ENCODE measurements around the gene TTK.
"Not testable (repeated sequence)": the region's sequence is repeated elsewhere in the genome, so short reads cannot be mapped to it uniquely, and the experiment has no call there.

Gene TTK

DNA sequence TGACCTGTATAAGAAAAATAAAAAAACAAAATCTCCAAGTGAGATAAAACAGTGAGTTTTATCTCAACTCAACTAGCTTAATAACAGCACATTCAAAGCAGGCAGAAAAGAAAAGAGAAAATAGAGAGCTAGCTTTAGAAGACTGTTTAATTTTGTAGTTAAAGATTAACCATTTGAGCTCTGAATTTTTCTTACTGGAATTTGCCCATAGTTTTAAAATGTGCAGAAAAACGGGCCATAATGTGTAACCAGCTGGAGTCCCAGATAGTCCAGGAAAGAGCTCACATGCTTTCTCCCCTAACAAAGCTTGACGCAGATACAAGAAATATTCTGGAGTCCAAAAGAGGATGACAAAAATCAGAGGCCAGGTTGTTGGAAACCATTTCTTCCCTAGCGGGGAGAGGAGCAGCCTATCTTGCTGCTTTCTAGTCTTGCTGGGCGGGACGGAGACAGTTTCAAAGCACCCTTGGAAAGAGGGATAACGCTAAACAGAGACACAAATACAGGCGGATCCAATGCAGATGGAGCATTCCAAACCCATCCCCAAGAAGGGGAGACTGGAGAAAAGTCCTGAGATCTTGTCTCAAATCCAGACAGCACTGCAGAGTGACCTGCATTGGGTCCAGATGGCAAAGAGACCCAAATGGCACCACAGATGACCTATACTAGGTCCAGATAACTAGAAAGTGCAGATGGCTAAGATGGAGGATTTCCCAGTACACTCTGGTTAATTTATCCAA lies 16.1 kb downstream of the TTK start:
- no peak overlapping the region for H3K9ac ChIP-seq (ENCODE audit: low read length in 5 of 5)
- H3K36me3 ChIP-seq (ENCODE audit: control insufficient read depth in 5 of 5, insufficient read depth in 5 of 5, low read length in 5 of 5): no peaks in the 10 kb centered on the region
- no peaks in the 10 kb centered on the region for H3K9me3 ChIP-seq (ENCODE audit: control insufficient read depth in 5 of 5, low read length in 5 of 5)
- H3K27ac ChIP-seq (ENCODE audit: low read depth, low read length): no peak overlapping the region
- no peak overlapping the region for H3K4me3 ChIP-seq (ENCODE audit: low read depth in 1 of 5, low read length in 5 of 5)
- H3K27me3 ChIP-seq (ENCODE audit: control insufficient read depth in 5 of 5, insufficient read depth in 4 of 5, low read length in 5 of 5): no peaks in the 10 kb centered on the region
- no peaks in the 10 kb centered on the region for H3K4me1 ChIP-seq (ENCODE audit: control insufficient read depth in 5 of 5, insufficient read depth in 5 of 5, low read length in 5 of 5)

DNA sequence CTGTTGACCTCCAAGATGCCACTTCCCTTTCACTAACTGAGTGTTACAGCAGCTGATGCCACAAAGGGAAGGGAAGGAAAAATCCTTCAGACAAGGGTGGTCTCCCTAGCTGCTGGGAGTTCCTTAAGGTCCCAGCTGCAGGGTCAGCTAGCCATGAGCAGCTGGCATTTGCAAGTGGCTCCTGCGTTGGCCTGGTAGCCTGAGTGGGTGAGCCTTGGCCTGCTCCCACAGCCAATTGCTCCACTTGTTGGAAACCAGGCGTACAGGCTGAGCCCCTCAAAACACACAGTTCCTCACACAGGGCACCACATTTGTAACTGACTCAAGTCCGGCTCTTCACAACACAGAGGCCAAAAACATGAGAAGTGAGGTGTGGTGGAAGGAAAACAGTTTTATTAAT lies 16.7 kb downstream of the TTK start:
- H3K27ac ChIP-seq (ENCODE audit: low read depth, low read length): no peak overlapping the region
- no peaks in the 10 kb centered on the region for H3K27me3 ChIP-seq (ENCODE audit: control insufficient read depth in 5 of 5, insufficient read depth in 4 of 5, low read length in 5 of 5)
- no peaks in the 10 kb centered on the region for H3K9me3 ChIP-seq (ENCODE audit: control insufficient read depth in 5 of 5, low read length in 5 of 5)
- H3K36me3 ChIP-seq (ENCODE audit: control insufficient read depth in 5 of 5, insufficient read depth in 5 of 5, low read length in 5 of 5): no peaks in the 10 kb centered on the region
- H3K4me1 ChIP-seq (ENCODE audit: control insufficient read depth in 5 of 5, insufficient read depth in 5 of 5, low read length in 5 of 5): no peaks in the 10 kb centered on the region
- no peak overlapping the region for H3K9ac ChIP-seq (ENCODE audit: low read length in 5 of 5)
- H3K4me3 ChIP-seq (ENCODE audit: low read depth in 1 of 5, low read length in 5 of 5): no peak overlapping the region

DNA sequence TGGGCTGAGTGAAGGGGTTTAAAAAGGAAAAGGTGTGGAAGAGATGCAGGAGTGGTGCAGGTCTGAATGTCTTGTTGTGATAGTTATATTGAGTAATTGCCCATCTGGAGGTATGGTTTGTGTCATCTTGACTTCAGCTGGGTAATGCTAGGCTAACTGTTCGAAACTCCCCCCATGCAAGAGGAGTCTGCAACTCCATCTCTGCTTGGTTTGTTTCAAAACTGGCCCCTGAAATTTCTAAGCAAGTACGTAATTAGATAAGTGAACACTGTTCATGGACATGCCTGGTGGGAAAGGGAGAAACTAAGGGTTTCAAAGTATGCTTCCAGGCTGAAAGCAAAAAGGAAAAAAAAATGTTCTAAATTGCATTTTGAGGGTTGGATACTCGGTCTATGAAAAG lies 17.1 kb downstream of the TTK start:
- H3K4me3 ChIP-seq (ENCODE audit: low read depth in 1 of 5, low read length in 5 of 5): no peak overlapping the region
- no peaks in the 10 kb centered on the region for H3K9me3 ChIP-seq (ENCODE audit: control insufficient read depth in 5 of 5, low read length in 5 of 5)
- no peak overlapping the region for H3K27ac ChIP-seq (ENCODE audit: low read depth, low read length)
- no peaks in the 10 kb centered on the region for H3K27me3 ChIP-seq (ENCODE audit: control insufficient read depth in 5 of 5, insufficient read depth in 4 of 5, low read length in 5 of 5)
- no peaks in the 10 kb centered on the region for H3K4me1 ChIP-seq (ENCODE audit: control insufficient read depth in 5 of 5, insufficient read depth in 5 of 5, low read length in 5 of 5)
- no peak overlapping the region for H3K9ac ChIP-seq (ENCODE audit: low read length in 5 of 5)
- no peaks in the 10 kb centered on the region for H3K36me3 ChIP-seq (ENCODE audit: control insufficient read depth in 5 of 5, insufficient read depth in 5 of 5, low read length in 5 of 5)

DNA sequence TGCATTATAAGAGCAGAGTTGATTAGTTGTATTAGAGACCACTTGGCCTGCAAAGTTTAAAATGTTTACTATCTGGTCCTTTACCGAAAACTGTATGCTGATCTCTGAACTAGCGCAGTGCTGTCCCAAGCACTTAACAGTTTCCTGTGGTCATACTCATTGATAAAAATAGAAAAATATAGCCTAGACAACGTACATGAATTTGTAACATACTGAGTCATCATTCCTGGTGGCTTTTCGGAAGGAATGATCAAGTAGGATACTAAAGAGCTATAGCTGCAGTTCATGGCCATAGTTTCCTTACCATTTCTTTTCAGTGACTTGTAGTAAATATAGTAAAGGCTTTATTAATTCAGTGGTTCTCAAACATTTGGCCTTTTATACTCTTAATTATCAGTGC lies 18.4 kb downstream of the TTK start:
- Histone ChIP-seq H3K27ac (ENCODE audit: low read depth, low read length) (no peak overlapping the region), H3K9ac (ENCODE audit: low read length in 5 of 5) (no peak overlapping the region), H3K4me3 (ENCODE audit: low read depth in 1 of 5, low read length in 5 of 5) (no peak overlapping the region), H3K4me1 (ENCODE audit: control insufficient read depth in 5 of 5, insufficient read depth in 5 of 5, low read length in 5 of 5) (no peaks in the 10 kb centered on the region), H3K36me3 (ENCODE audit: control insufficient read depth in 5 of 5, insufficient read depth in 5 of 5, low read length in 5 of 5) (no peaks in the 10 kb centered on the region), H3K9me3 (ENCODE audit: control insufficient read depth in 5 of 5, low read length in 5 of 5) (no peaks in the 10 kb centered on the region), H3K27me3 (ENCODE audit: control insufficient read depth in 5 of 5, insufficient read depth in 4 of 5, low read length in 5 of 5) (no peaks in the 10 kb centered on the region)

DNA sequence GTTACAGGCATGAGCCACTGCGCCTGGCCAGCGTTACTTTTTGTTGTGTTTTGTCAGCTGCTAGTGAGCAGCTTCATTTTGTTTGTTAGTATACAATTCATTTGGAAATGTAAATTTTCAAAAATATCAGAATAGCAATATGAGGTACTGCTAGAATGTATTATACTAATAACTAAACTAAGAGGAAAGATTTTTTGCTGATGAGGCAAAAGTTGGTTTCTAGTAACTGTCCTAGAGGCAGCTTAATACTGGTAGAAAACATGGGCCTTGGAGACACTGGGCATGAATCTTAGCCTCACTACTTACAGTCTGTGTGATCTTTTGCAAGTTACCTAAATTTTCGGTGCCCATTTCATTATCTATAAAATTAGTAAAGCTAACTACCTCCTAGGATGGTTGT lies 24.1 kb downstream of the TTK start:
- H3K27me3 ChIP-seq (ENCODE audit: control insufficient read depth in 5 of 5, insufficient read depth in 4 of 5, low read length in 5 of 5): no peaks in the 10 kb centered on the region
- H3K4me3 ChIP-seq (ENCODE audit: low read depth in 1 of 5, low read length in 5 of 5): no peak overlapping the region
- H3K4me1 ChIP-seq (ENCODE audit: control insufficient read depth in 5 of 5, insufficient read depth in 5 of 5, low read length in 5 of 5): no peaks in the 10 kb centered on the region
- H3K9me3 ChIP-seq (ENCODE audit: control insufficient read depth in 5 of 5, low read length in 5 of 5): no peaks in the 10 kb centered on the region
- H3K27ac ChIP-seq (ENCODE audit: low read depth, low read length): no peak overlapping the region
- H3K36me3 ChIP-seq (ENCODE audit: control insufficient read depth in 5 of 5, insufficient read depth in 5 of 5, low read length in 5 of 5): no peaks in the 10 kb centered on the region
- no peak overlapping the region for H3K9ac ChIP-seq (ENCODE audit: low read length in 5 of 5)

DNA sequence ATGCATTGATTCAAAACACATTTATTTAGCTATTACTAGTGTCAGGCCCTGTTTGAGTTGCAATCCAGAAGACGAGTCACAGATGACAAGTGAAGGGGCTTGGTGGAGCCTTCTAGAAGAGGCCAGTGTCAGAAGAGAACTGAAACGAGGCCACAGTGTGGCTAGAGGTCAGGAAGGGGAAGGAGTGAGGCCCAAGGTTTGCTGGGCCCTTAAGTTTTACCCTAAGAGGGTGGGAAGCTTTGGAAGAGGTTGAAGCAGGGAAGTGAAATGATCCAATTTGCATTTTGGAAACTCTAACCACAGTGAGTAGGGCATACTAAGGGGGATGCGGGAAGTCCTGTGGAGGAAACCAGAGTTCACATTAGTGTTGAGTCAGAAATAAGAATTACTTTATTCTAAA lies 25.0 kb downstream of the TTK start:
- no peak overlapping the region for H3K9ac ChIP-seq (ENCODE audit: low read length in 5 of 5)
- H3K4me1 ChIP-seq (ENCODE audit: control insufficient read depth in 5 of 5, insufficient read depth in 5 of 5, low read length in 5 of 5): no peaks in the 10 kb centered on the region
- no peaks in the 10 kb centered on the region for H3K36me3 ChIP-seq (ENCODE audit: control insufficient read depth in 5 of 5, insufficient read depth in 5 of 5, low read length in 5 of 5)
- no peak overlapping the region for H3K27ac ChIP-seq (ENCODE audit: low read depth, low read length)
- no peak overlapping the region for H3K4me3 ChIP-seq (ENCODE audit: low read depth in 1 of 5, low read length in 5 of 5)
- H3K27me3 ChIP-seq (ENCODE audit: control insufficient read depth in 5 of 5, insufficient read depth in 4 of 5, low read length in 5 of 5): no peaks in the 10 kb centered on the region
- H3K9me3 ChIP-seq (ENCODE audit: control insufficient read depth in 5 of 5, low read length in 5 of 5): no peaks in the 10 kb centered on the region

DNA sequence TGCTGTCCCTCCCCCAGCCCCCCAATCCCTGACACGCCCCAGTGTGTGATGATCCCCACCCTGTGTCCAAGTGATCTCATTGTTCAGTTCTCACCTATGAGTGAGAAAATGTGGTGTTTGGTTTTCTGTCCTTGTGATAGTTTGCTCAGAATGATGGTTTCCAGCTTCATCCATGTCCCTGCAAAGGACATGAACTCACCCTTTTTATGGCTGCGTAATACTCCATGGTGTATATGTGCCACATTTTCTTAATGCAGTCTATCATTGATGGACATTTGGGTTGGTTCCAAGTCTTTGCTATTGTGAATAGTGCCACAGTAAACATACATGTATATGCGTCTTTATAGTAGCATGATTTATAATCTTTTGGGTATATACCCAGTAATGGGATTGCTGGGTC lies 43.8 kb downstream of the TTK start:
- not testable (repeated sequence) for H3K4me3 ChIP-seq (ENCODE audit: low read depth in 1 of 5, low read length in 5 of 5); H3K27ac ChIP-seq (ENCODE audit: low read depth, low read length); H3K9ac ChIP-seq (ENCODE audit: low read length in 5 of 5); H3K4me1 ChIP-seq (ENCODE audit: control insufficient read depth in 5 of 5, insufficient read depth in 5 of 5, low read length in 5 of 5); H3K36me3 ChIP-seq (ENCODE audit: control insufficient read depth in 5 of 5, insufficient read depth in 5 of 5, low read length in 5 of 5); H3K9me3 ChIP-seq (ENCODE audit: control insufficient read depth in 5 of 5, low read length in 5 of 5); H3K27me3 ChIP-seq (ENCODE audit: control insufficient read depth in 5 of 5, insufficient read depth in 4 of 5, low read length in 5 of 5)

DNA sequence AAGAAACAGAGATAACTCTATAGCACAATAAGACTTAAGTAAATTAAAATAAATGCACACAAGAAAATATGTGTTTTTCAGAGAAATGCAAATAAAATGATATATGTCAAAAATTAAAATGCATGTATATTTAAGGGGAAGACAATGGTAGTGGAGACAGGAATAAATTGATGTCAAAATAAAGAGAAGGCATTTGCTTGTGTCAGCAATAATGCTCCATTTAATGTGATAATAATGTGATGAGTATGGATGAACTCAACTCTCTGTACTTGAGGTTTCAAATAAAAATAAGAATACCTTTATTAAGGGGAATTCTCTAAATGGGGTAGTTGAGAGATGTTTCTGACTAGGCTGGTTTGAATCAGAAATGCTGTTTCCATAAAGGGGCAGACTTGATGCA lies 56.3 kb downstream of the TTK start:
- Histone ChIP-seq H3K4me3 (ENCODE audit: low read depth in 1 of 5, low read length in 5 of 5) (no peak overlapping the region), H3K4me1 (ENCODE audit: control insufficient read depth in 5 of 5, insufficient read depth in 5 of 5, low read length in 5 of 5) (no peaks in the 10 kb centered on the region), H3K27me3 (ENCODE audit: control insufficient read depth in 5 of 5, insufficient read depth in 4 of 5, low read length in 5 of 5) (no peaks in the 10 kb centered on the region), H3K9ac (ENCODE audit: low read length in 5 of 5) (no peak overlapping the region), H3K27ac (ENCODE audit: low read depth, low read length) (no peak overlapping the region), H3K9me3 (ENCODE audit: control insufficient read depth in 5 of 5, low read length in 5 of 5) (no peaks in the 10 kb centered on the region), H3K36me3 (ENCODE audit: control insufficient read depth in 5 of 5, insufficient read depth in 5 of 5, low read length in 5 of 5) (no peaks in the 10 kb centered on the region)

DNA sequence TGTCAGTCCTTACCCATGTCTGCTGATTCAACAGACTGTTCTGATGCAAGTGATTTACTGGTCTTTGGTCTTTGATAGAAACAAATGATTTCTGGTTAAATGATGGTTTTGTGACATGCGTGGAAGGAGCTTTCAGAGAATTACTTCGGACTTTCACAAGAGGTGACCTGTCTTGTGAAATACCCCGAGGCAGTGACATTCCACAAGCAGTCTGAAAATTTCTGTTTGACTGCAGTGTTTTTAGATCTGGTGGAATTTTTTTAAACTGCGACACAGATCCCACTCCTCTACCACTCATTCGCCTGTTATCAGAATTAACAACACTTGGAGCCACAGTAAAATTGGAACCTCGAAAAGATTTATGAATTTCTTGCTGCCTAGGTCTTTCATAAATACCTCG lies 63.7 kb downstream of the TTK start:
- H3K36me3 ChIP-seq (ENCODE audit: control insufficient read depth in 5 of 5, insufficient read depth in 5 of 5, low read length in 5 of 5); H3K9ac ChIP-seq (ENCODE audit: low read length in 5 of 5); H3K27me3 ChIP-seq (ENCODE audit: control insufficient read depth in 5 of 5, insufficient read depth in 4 of 5, low read length in 5 of 5); H3K4me3 ChIP-seq (ENCODE audit: low read depth in 1 of 5, low read length in 5 of 5); H3K4me1 ChIP-seq (ENCODE audit: control insufficient read depth in 5 of 5, insufficient read depth in 5 of 5, low read length in 5 of 5); H3K9me3 ChIP-seq (ENCODE audit: control insufficient read depth in 5 of 5, low read length in 5 of 5); H3K27ac ChIP-seq (ENCODE audit: low read depth, low read length): not testable (repeated sequence)

DNA sequence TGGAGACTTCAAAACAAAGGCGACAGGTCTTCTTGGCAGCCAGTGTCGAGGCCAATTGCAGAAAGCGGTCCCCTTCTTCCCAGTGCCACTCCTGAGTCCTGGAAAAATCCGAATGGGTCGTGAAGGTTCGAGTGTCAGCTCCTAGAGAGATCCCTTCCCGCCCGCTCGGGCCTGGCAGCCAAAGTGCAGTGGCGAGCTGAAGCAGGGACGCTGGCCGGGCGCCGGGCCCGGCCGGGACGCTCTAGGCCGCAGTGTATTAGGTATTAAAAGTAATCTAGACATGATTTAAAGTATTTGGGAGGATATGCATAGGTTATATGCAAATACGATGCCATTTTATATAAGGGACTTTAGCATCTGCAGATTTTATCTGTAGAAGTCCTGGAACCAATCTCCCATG lies 66.0 kb downstream of the TTK start:
- H3K9me3 ChIP-seq (ENCODE audit: control insufficient read depth in 5 of 5, low read length in 5 of 5): peaks cover 0 to 25% (median 5%) of the 10 kb centered on the region in 5 donors
- H3K36me3 ChIP-seq (ENCODE audit: control insufficient read depth in 5 of 5, insufficient read depth in 5 of 5, low read length in 5 of 5); H3K27ac ChIP-seq (ENCODE audit: low read depth, low read length); H3K27me3 ChIP-seq (ENCODE audit: control insufficient read depth in 5 of 5, insufficient read depth in 4 of 5, low read length in 5 of 5); H3K4me1 ChIP-seq (ENCODE audit: control insufficient read depth in 5 of 5, insufficient read depth in 5 of 5, low read length in 5 of 5); H3K9ac ChIP-seq (ENCODE audit: low read length in 5 of 5); H3K4me3 ChIP-seq (ENCODE audit: low read depth in 1 of 5, low read length in 5 of 5): not testable (repeated sequence)

DNA sequence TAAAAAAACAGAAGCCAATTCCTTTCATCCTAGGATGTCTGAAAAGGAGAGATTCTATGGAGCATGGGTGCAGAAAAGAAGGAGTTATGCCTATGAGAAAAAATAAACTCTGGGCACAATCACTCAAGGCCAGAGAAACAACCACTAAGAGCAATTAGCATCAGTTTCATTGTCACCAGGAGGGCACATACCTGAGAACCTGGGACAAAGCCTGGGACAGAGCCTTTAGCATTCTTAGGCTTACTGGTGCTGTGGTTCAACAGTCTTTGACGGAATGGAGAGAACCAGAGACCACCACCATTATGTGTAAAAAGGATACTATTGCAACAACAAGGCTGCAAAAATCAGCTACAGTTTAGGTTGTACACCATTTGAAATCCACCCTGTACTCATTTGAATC lies 72.6 kb downstream of the TTK start:
- Histone ChIP-seq H3K27ac (ENCODE audit: low read depth, low read length) (no peak overlapping the region), H3K9ac (ENCODE audit: low read length in 5 of 5) (no peak overlapping the region), H3K4me1 (ENCODE audit: control insufficient read depth in 5 of 5, insufficient read depth in 5 of 5, low read length in 5 of 5) (no peaks in the 10 kb centered on the region), H3K36me3 (ENCODE audit: control insufficient read depth in 5 of 5, insufficient read depth in 5 of 5, low read length in 5 of 5) (no peaks in the 10 kb centered on the region), H3K9me3 (ENCODE audit: control insufficient read depth in 5 of 5, low read length in 5 of 5) (peaks cover 0 to 22% (median 5%) of the 10 kb centered on the region in 5 donors), H3K4me3 (ENCODE audit: low read depth in 1 of 5, low read length in 5 of 5) (no peak overlapping the region), H3K27me3 (ENCODE audit: control insufficient read depth in 5 of 5, insufficient read depth in 4 of 5, low read length in 5 of 5) (no peaks in the 10 kb centered on the region)
